ENCODE data around the gene VMP1.

DNA sequence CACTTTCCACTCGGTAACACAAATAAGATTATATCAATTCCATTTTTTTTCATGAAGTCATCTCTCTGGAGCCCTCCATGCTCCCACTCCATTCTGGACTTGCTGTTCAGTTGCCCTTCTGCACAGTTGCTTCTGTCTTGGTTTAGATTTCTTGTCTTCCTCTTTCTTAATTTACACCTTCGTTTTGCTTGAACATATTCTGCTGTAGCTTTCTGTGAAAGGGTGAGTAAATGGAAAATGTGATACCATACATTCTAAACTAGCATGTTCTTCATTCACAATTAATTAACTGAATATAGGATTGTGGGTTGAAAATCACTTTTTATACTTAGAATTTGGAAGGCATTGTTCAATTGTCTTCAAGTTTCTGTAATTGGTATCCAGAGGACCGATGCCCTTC, 69.6 kb downstream of the VMP1 start:
- TF ChIP-seq, protein P1, sequence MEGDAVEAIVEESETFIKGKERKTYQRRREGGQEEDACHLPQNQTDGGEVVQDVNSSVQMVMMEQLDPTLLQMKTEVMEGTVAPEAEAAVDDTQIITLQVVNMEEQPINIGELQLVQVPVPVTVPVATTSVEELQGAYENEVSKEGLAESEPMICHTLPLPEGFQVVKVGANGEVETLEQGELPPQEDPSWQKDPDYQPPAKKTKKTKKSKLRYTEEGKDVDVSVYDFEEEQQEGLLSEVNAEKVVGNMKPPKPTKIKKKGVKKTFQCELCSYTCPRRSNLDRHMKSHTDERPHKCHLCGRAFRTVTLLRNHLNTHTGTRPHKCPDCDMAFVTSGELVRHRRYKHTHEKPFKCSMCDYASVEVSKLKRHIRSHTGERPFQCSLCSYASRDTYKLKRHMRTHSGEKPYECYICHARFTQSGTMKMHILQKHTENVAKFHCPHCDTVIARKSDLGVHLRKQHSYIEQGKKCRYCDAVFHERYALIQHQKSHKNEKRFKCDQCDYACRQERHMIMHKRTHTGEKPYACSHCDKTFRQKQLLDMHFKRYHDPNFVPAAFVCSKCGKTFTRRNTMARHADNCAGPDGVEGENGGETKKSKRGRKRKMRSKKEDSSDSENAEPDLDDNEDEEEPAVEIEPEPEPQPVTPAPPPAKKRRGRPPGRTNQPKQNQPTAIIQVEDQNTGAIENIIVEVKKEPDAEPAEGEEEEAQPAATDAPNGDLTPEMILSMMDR (conservative IDR thresholded peaks at IDR 0.05), result no peak
- TF ChIP-seq ZFX (IDR thresholded peaks at IDR 0.05), result no peak
